ENCODE results near the gene TBC1D22A. TPM values are rescaled to one million over a fixed set of nuclear protein-coding genes. Genes with fewer than 3 reads are reported as not detected.

The TBC1D22A gene
- polyA plus RNA-seq, 1 of the 3 experiments (the other 2 are of a cell fraction), result 16.5 TPM

- H3K79me2 ChIP-seq (ENCODE audit: insufficient read depth), result no peaks in the 10 kb centered on the region
- H3K9me2 ChIP-seq, result no peaks in the 10 kb centered on the region
- peaks cover 6% of the 10 kb centered on the region for H3F3A ChIP-seq (replicated peaks; ENCODE audit: insufficient read depth)
- TF ChIP-seq NFIC (IDR thresholded peaks at IDR 0.05; ENCODE audit: borderline replicate concordance) (peak; percentile 14; the same call in 1 of the 2 replicates), TEAD4 (IDR thresholded peaks at IDR 0.05; ENCODE audit: borderline replicate concordance, insufficient read depth) (no peak), PBX3 (IDR thresholded peaks at IDR 0.05) (peak; percentile 74), JUND (IDR thresholded peaks at IDR 0.05) (peak; percentile 70), RAD21 (IDR thresholded peaks at IDR 0.05; ENCODE audit: low read length) (no peak), FOSL2 (IDR thresholded peaks at IDR 0.05; ENCODE audit: borderline replicate concordance, low read depth) (peak; percentile 52; the same call in 1 of the 2 replicates), TCF12 (IDR thresholded peaks at IDR 0.05) (peak; percentile 47; the same call in 1 of the 2 replicates)
- no peaks in the 10 kb centered on the region for H3K36me3 ChIP-seq (replicated peaks in 1 of 2; ENCODE audit: control insufficient read depth in 1 of 2, insufficient read depth in 2 of 2, low read length in 1 of 2)
- 0 out of 4 replicates have a peak overlapping the region, but pooled peaks of 1 of the 2 experiments have one; percentile 9 for H3K27ac ChIP-seq (ENCODE audit: low read depth in 2 of 2, low read length in 1 of 2)
- H4K20me1 ChIP-seq (ENCODE audit: insufficient read depth), result no peaks in the 10 kb centered on the region
- CTCF ChIA-PET, result no interaction called here
- no peak overlapping the region for H3K4me2 ChIP-seq
- no peak overlapping the region for H3K4me3 ChIP-seq (ENCODE audit: low read depth in 2 of 2, low read length in 1 of 2)
- no peak overlapping the region for H3K9ac ChIP-seq
- POLR2A ChIA-PET, result no interaction called here
- no peak for DNase-seq
- no peak overlapping the region for H2AFZ ChIP-seq (ENCODE audit: low read depth)
- no peaks in the 10 kb centered on the region for H3K9me3 ChIP-seq
- no peaks in the 10 kb centered on the region for H3K27me3 ChIP-seq (ENCODE audit: insufficient read depth)
- 72% methylated on average over 8 of the region's 8 CpGs for WGBS (ENCODE audit: low lambda C conversion rate)
- peaks cover 0 to 10% of the 10 kb centered on the region in 2 experiments; a peak in 1 of 4 replicates for H3K4me1 ChIP-seq (ENCODE audit: control insufficient read depth in 1 of 2, insufficient read depth in 2 of 2, low read depth in 1 of 2, low read length in 1 of 2)
Measured at GRCh38 chr22:47094861-47095330, 332.4 kb downstream of the TBC1D22A start.

GRCh38 chr22:47095395-47096122 lies 333.1 kb downstream of the TBC1D22A start:
- 95% methylated on average over 5 of the region's 5 CpGs for WGBS (ENCODE audit: low lambda C conversion rate)
- H3K9ac ChIP-seq, result no peak overlapping the region

More at GRCh38 chr22:47095395-47096122, 333.1 kb downstream of the TBC1D22A start:
- H3K27me3 ChIP-seq (ENCODE audit: insufficient read depth), result no peaks in the 10 kb centered on the region
- ChIA-PET POLR2A (no interaction called here), CTCF (no interaction called here)
- no peak for DNase-seq
- peaks cover 6% of the 10 kb centered on the region for H3F3A ChIP-seq (replicated peaks; ENCODE audit: insufficient read depth)
- H4K20me1 ChIP-seq (ENCODE audit: insufficient read depth), result no peaks in the 10 kb centered on the region
- H3K4me1 ChIP-seq (ENCODE audit: control insufficient read depth in 1 of 2, insufficient read depth in 2 of 2, low read depth in 1 of 2, low read length in 1 of 2), result peaks cover 0 to 10% of the 10 kb centered on the region in 2 experiments; a peak in 1 of 4 replicates
- no peaks in the 10 kb centered on the region for H3K9me3 ChIP-seq
- H3K79me2 ChIP-seq (ENCODE audit: insufficient read depth), result no peaks in the 10 kb centered on the region
- no peak overlapping the region for H3K4me3 ChIP-seq (ENCODE audit: low read depth in 2 of 2, low read length in 1 of 2)
- H3K27ac ChIP-seq (ENCODE audit: low read depth in 2 of 2, low read length in 1 of 2), result peak overlapping the region in 1 of 2 experiments; percentile 9; a peak in 2 of 4 replicates
- no peak overlapping the region for H3K4me2 ChIP-seq
- no peaks in the 10 kb centered on the region for H3K36me3 ChIP-seq (replicated peaks in 1 of 2; ENCODE audit: control insufficient read depth in 1 of 2, insufficient read depth in 2 of 2, low read length in 1 of 2)
- 0 out of 2 replicates have a peak, but pooled peaks have one; percentile 11 for TF ChIP-seq FOSL2 (IDR thresholded peaks at IDR 0.05; ENCODE audit: borderline replicate concordance, low read depth)
- TF ChIP-seq PBX3 (IDR thresholded peaks at IDR 0.05), result peak; percentile 45
- TF ChIP-seq TEAD4 (IDR thresholded peaks at IDR 0.05; ENCODE audit: borderline replicate concordance, insufficient read depth), result no peak
- H3K9me2 ChIP-seq, result no peaks in the 10 kb centered on the region
- H2AFZ ChIP-seq (ENCODE audit: low read depth), result no peak overlapping the region
